ENCODE results near the gene NR0B1.

Gene NR0B1

GRCh38 chrX:30262763-30263162 lies 46.4 kb downstream of the NR0B1 start:
- no peak for DNase-seq

- no peak for DNase-seq
These were observed 48.2 kb downstream of the NR0B1 start for GRCh38 chrX:30261012-30261411.

DNA sequence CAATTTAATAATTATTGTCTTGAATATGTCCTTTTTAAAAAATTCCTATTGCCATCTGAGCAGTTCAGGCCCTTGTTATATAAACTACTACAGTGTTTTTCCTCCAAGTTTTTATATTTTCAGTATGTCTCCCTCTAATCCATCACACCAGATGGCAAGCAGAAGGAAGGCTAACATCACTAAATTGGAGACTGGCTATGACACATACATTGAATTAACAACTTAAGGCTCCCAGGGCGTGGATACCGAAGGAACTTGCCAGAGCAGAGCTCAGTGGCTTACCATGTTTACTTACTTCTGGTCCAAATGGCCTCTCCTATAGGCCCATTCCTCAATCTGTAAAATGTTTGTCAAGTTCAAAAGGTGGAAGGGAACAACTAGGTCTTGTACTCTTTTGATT lies 49.3 kb downstream of the NR0B1 start:
- peak; percentile 6 for DNase-seq

Measured in NCI-H524 treated with DMSO at 0.1 percent for 48 hours (cell line).